K562 (cell line): ENCODE measurements around the gene BCAS3. TPM values are rescaled to one million over a fixed set of nuclear protein-coding genes. Genes with fewer than 3 reads are reported as not detected.
A peak's percentile ranks its signal among the peaks of the same experiment; 100 is the strongest.

ENCODE experiments used
- ATAC-seq: fragments of 200-7000 bp; cut with Tn5 transposase; 3 replicates; pipeline ENCODE4 v1.9.1; 2020; ENCODE audit warnings: moderate library complexity
- BruUV-seq: library from RNA; stranded (reverse); fragments of 400-500 nt; replicated peaks from 2 replicates; lab custom pipeline; 2021; lab: Mats Ljungman, UMichigan
- CTCF ChIA-PET: fragments of 300-600 bp; formaldehyde crosslinking; extraction: SDS; loops from one replicate; lab custom pipeline; 2021; ENCODE audit warnings: low intra/inter-chr PET ratio; lab: Yijun Ruan, JAX
- POLR2A ChIA-PET: fragments of 300-600, 350-650 bp; sonication (Branson Sonifier 250); formaldehyde crosslinking; extraction: SDS; loops from one replicate; lab custom pipeline; 2021; ENCODE audit warnings: antibody characterized with exemption, inconsistent platforms; lab: Yijun Ruan, JAX
- DNase-seq, 4 experiments: peaks; one replicate each; pipeline versions ENCODE4 v3.0.0 to v3.0.0-alpha.2; 2011 to 2018; ENCODE audit warnings: low spot score in 3 of 4, mixed read lengths in 3 of 4; ENCODE audit errors: extremely low read depth in 1 of 4
- FAIRE-seq: peaks from 2 replicates; lab custom pipeline; 2011; peaks lifted over from hg19 to GRCh38; lab: Jason Lieb, UNC
- H2AFZ ChIP-seq: 2 replicates; pipeline ENCODE4 v1.6.0; 2011; ENCODE audit warnings: low read depth, low read length, control low read depth, inconsistent platforms
- H3K27ac ChIP-seq: fragments of 200-600 bp; 3 replicates; pipeline ENCODE4 v1.8.0; 2011; ENCODE audit warnings: low read depth, mild to moderate bottlenecking, control low read depth, inconsistent platforms, low read length, moderate library complexity, mixed read lengths; ENCODE audit errors: extremely low read depth
- H3K27me3 ChIP-seq, 2 experiments: fragments of 300-600 bp in 1 of 2; 2 replicates in 1 of 2; 3 replicates in 1 of 2; pipeline versions ENCODE4 v1.6.0 to v1.8.0; 2011; ENCODE audit warnings: inconsistent platforms in 2 of 2, low read length in 2 of 2, mild to moderate bottlenecking in 1 of 2, mixed read lengths in 1 of 2, moderate library complexity in 1 of 2; ENCODE audit not compliant: control insufficient read depth in 2 of 2, insufficient read depth in 2 of 2
- H3K36me3 ChIP-seq: fragments of 300-600 bp; 3 replicates; pipeline ENCODE4 v1.8.0; 2011; ENCODE audit warnings: mild to moderate bottlenecking, low read length, inconsistent platforms; ENCODE audit not compliant: control insufficient read depth, insufficient read depth
- H3K4me1 ChIP-seq, 2 experiments: fragments of 200-600 bp in 1 of 2; replicated peaks in 1 of 2; 2 replicates in 1 of 2; 3 replicates in 1 of 2; pipeline versions ENCODE4 v1.5.1 to v1.8.0; 2011; ENCODE audit warnings: inconsistent platforms in 2 of 2, low read length in 2 of 2, mild to moderate bottlenecking in 1 of 2, mixed read lengths in 1 of 2, moderate library complexity in 1 of 2; ENCODE audit not compliant: control insufficient read depth in 2 of 2, insufficient read depth in 2 of 2
- H3K4me2 ChIP-seq: 2 replicates; pipeline ENCODE4 v1.6.1; 2011; ENCODE audit warnings: low read length, control low read depth, inconsistent platforms, mixed read lengths; ENCODE audit not compliant: insufficient read depth
- H3K4me3 ChIP-seq: fragments of 200-600 bp; sonication (generic), shearing (Covaris generic); 2 replicates; pipeline ENCODE4 v1.5.1; 2016; ENCODE audit warnings: control low read depth, inconsistent platforms
- H3K79me2 ChIP-seq: fragments of 200-600 bp; 3 replicates; pipeline ENCODE4 v1.8.0; 2011; ENCODE audit warnings: low read length, inconsistent platforms; ENCODE audit not compliant: control insufficient read depth, insufficient read depth
- H3K9ac ChIP-seq, 2 experiments: 2 replicates each; pipeline versions ENCODE4 v1.6.0 to v1.6.1; 2011; ENCODE audit warnings: low read depth in 2 of 2, low read length in 2 of 2, control low read depth in 1 of 2, inconsistent platforms in 1 of 2, mild to moderate bottlenecking in 1 of 2, mixed read lengths in 1 of 2; ENCODE audit not compliant: insufficient read depth in 1 of 2
- H3K9me1 ChIP-seq: one replicate; pipeline ENCODE4 v1.6.0; 2011; ENCODE audit warnings: inconsistent platforms, mild to moderate bottlenecking, low read length, moderate library complexity; ENCODE audit not compliant: control insufficient read depth, insufficient read depth
- H3K9me3 ChIP-seq: replicated peaks from 2 replicates; pipeline ENCODE4 v1.5.1; 2011; ENCODE audit warnings: low read depth, low read length, inconsistent platforms; ENCODE audit not compliant: control insufficient read depth, insufficient read depth
- H4K20me1 ChIP-seq: replicated peaks from 2 replicates; pipeline ENCODE4 v1.6.1; 2011; ENCODE audit warnings: low read length, inconsistent platforms, mixed read lengths; ENCODE audit not compliant: control insufficient read depth, insufficient read depth
- HINFP ChIP-seq: fragments of 450-650 bp; conservative IDR thresholded peaks from 2 replicates; pipeline ENCODE4 v1.6.1; 2016; ENCODE audit warnings: missing genetic modification characterization, low read depth, mild to moderate bottlenecking, control low read depth, missing compliant biosample characterization
- IRF9 ChIP-seq: fragments of 450-650 bp; IDR thresholded peaks from 2 replicates; pipeline ENCODE4 v1.6.1; 2016; ENCODE audit warnings: missing biosample characterization, missing genetic modification characterization
- MEIS2 ChIP-seq: fragments of 450-650 bp; IDR thresholded peaks from 2 replicates; pipeline ENCODE4 v1.6.1; 2014; ENCODE audit warnings: mild to moderate bottlenecking; ENCODE audit not compliant: partially characterized antibody
- PHF20 ChIP-seq: fragments of 450-650 bp; IDR thresholded peaks from 2 replicates; pipeline ENCODE4 v1.6.1; 2018; ENCODE audit not compliant: partially characterized antibody
- ZNF717 ChIP-seq: fragments of 250-450 bp; sonication (Bioruptor Pico); IDR thresholded peaks from 2 replicates; pipeline ENCODE4 v1.5.0; 2021
- in situ Hi-C: fragments of 300-500 bp; cut with MboI; formaldehyde crosslinking; loops from 4 replicates; pipeline ENCODE4 v1.15.0; 2018; ENCODE audit warnings: inconsistent platforms, mixed read lengths
- intact Hi-C: fragments of 100-400 bp; cut with micrococcal nuclease; formaldehyde crosslinking; loops from 2 replicates; pipeline ENCODE4 v1.14.2; 2022
- polyA plus RNA-seq, 8 experiments: library from polyadenylated mRNA; depleted of rRNA in 4 of 8; stranded (reverse) in 5 of 8; unstranded in 3 of 8; fragments of >200 nt; fragmentation: Nextera tagmentation in 2 of 8; fragmentation: Illumina TruSeq in 1 of 8; extraction: Ambion mirVana in 2 of 8; extraction: Trizol in 1 of 8; gene quantifications; 2 replicates each; pipeline versions ENCODE4 v1.2.1 to v1.2.3, GENCODE V29; 2011 to 2014; ENCODE audit warnings: inconsistent platforms in 1 of 8, missing spikeins in 1 of 8
- total RNA-seq, 7 experiments: library from RNA; depleted of rRNA in 6 of 7; stranded (reverse); fragments of >200 nt in 6 of 7; fragmentation: Illumina TruSeq in 2 of 7; extraction: Trizol in 2 of 7; gene quantifications; 2 replicates each; pipeline versions ENCODE4 v1.2.1 to v1.2.3, GENCODE V29; 2011 to 2021; ENCODE audit warnings: low replicate concordance in 1 of 7
- TF ChIP-seq, protein P1 (sequence below): fragments of 250-450 bp; sonication (Bioruptor Pico); IDR thresholded peaks from 2 replicates; pipeline ENCODE4 v1.5.0; 2022; ENCODE audit warnings: mild to moderate bottlenecking
- TF ChIP-seq, protein P2 (sequence below): sonication (generic); formaldehyde crosslinking; IDR thresholded peaks from 2 replicates; pipeline ENCODE4 v1.8.0; 2023; ENCODE audit warnings: missing genetic modification reagents, mild to moderate bottlenecking, borderline replicate concordance

BCAS3 gene
- total and polyA plus RNA-seq, 9 of the 15 experiments (the other 6 are each of a cell fraction or from before 2014, with no cell fraction given), result 1.9 to 5.5 (median 3.5) TPM

- ATAC-seq (no peak), FAIRE-seq (no peak), DNase-seq (no peak)
- ChIA-PET CTCF (no interaction called here), POLR2A (interaction anchor here (0.6 kb wide), 1 partner anchor 11 kb away, joined by 3 read pairs; no protein-coding TSS in a partner anchor)
- Histone ChIP-seq H3K27me3 (peaks cover 2 to 8% of the 10 kb centered on the region in 2 experiments; a peak in 1 of 5 replicates), H3K9me1 (no peaks in the 10 kb centered on the region), H3K4me3 (no peak overlapping the region), H3K27ac (no peak overlapping the region), H3K36me3 (no peaks in the 10 kb centered on the region), H2AFZ (no peak overlapping the region), H3K9ac (no peak overlapping the region), H3K79me2 (no peaks in the 10 kb centered on the region), H4K20me1 (no peaks in the 10 kb centered on the region), H3K4me2 (no peak overlapping the region), H3K9me3 (no peaks in the 10 kb centered on the region), H3K4me1 (no peaks in the 10 kb centered on the region)
- in situ Hi-C loops, result loop anchor here (10.0 to 25.0 kb wide), 2 partner anchors 417 to 685 kb away; no protein-coding TSS in a partner anchor
- no TSS peak for BruUV-seq
- intact Hi-C loops, result no loop called here
- TF ChIP-seq IRF9 (no peak), PHF20 (no peak), HINFP (no peak), MEIS2 (peak; percentile 9), ZNF717 (CRISPR knock-in tag) (no peak)
- TF ChIP-seq, protein P1, sequence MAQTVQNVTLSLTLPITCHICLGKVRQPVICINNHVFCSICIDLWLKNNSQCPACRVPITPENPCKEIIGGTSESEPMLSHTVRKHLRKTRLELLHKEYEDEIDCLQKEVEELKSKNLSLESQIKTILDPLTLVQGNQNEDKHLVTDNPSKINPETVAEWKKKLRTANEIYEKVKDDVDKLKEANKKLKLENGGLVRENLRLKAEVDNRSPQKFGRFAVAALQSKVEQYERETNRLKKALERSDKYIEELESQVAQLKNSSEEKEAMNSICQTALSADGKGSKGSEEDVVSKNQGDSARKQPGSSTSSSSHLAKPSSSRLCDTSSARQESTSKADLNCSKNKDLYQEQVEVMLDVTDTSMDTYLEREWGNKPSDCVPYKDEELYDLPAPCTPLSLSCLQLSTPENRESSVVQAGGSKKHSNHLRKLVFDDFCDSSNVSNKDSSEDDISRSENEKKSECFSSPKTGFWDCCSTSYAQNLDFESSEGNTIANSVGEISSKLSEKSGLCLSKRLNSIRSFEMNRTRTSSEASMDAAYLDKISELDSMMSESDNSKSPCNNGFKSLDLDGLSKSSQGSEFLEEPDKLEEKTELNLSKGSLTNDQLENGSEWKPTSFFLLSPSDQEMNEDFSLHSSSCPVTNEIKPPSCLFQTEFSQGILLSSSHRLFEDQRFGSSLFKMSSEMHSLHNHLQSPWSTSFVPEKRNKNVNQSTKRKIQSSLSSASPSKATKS, result no peak
- TF ChIP-seq, protein P2, sequence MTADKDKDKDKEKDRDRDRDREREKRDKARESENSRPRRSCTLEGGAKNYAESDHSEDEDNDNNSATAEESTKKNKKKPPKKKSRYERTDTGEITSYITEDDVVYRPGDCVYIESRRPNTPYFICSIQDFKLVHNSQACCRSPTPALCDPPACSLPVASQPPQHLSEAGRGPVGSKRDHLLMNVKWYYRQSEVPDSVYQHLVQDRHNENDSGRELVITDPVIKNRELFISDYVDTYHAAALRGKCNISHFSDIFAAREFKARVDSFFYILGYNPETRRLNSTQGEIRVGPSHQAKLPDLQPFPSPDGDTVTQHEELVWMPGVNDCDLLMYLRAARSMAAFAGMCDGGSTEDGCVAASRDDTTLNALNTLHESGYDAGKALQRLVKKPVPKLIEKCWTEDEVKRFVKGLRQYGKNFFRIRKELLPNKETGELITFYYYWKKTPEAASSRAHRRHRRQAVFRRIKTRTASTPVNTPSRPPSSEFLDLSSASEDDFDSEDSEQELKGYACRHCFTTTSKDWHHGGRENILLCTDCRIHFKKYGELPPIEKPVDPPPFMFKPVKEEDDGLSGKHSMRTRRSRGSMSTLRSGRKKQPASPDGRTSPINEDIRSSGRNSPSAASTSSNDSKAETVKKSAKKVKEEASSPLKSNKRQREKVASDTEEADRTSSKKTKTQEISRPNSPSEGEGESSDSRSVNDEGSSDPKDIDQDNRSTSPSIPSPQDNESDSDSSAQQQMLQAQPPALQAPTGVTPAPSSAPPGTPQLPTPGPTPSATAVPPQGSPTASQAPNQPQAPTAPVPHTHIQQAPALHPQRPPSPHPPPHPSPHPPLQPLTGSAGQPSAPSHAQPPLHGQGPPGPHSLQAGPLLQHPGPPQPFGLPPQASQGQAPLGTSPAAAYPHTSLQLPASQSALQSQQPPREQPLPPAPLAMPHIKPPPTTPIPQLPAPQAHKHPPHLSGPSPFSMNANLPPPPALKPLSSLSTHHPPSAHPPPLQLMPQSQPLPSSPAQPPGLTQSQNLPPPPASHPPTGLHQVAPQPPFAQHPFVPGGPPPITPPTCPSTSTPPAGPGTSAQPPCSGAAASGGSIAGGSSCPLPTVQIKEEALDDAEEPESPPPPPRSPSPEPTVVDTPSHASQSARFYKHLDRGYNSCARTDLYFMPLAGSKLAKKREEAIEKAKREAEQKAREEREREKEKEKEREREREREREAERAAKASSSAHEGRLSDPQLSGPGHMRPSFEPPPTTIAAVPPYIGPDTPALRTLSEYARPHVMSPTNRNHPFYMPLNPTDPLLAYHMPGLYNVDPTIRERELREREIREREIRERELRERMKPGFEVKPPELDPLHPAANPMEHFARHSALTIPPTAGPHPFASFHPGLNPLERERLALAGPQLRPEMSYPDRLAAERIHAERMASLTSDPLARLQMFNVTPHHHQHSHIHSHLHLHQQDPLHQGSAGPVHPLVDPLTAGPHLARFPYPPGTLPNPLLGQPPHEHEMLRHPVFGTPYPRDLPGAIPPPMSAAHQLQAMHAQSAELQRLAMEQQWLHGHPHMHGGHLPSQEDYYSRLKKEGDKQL (CRISPR knock-in tag), result no peak
Measured at GRCh38 chr17:61427567-61427966, 749.9 kb downstream of the BCAS3 start.
